ENCODE data around the gene SPAG4. TPM values are rescaled to one million over a fixed set of nuclear protein-coding genes. Genes with fewer than 3 reads are reported as not detected.

The SPAG4 gene
- 1.6 and 2.4 TPM in 2 replicates for total RNA-seq (ENCODE audit: low replicate concordance)
- long read RNA-seq, partial matches to known transcripts: 1 of 1 reads
- long read RNA-seq, other reads (novel, unspliced or antisense): 0 of 1 reads

- H3K4me3 Mint-ChIP-seq: peak within 1 kb of the TSS; percentile 91
- peak within 1 kb of the TSS; percentile 93 for H3K27ac Mint-ChIP-seq
- no peaks in the 10 kb centered on the region for H3K9me3 Mint-ChIP-seq
- H3K27me3 Mint-ChIP-seq: peaks cover 4% of the 10 kb centered on the region
- no peak for TF ChIP-seq CTCF (conservative IDR thresholded peaks at IDR 0.05)
- H3K36me3 Mint-ChIP-seq: no peaks in the 10 kb centered on the region
- DNase-seq (ENCODE audit: extremely low spot score, unreplicated experiment): peak; percentile 99
- H3K4me1 Mint-ChIP-seq (ENCODE audit: unreplicated experiment): peaks cover 5% of the 10 kb centered on the region
These were observed at the start of gene SPAG4 for GRCh38 chr20:35615667-35616464. Gene SPAG4 (plus strand): TSS chr20:35615829. CDS start chr20:35616004, 175 bp downstream.

- DNase-seq (ENCODE audit: extremely low spot score, unreplicated experiment): no peak
- Mint-ChIP-seq H3K27ac (no peak overlapping the region), H3K27me3 (no peaks in the 10 kb centered on the region), H3K4me1 (ENCODE audit: unreplicated experiment) (no peaks in the 10 kb centered on the region), H3K9me3 (no peaks in the 10 kb centered on the region), H3K36me3 (no peaks in the 10 kb centered on the region), H3K4me3 (no peak overlapping the region)
- TF ChIP-seq CTCF (conservative IDR thresholded peaks at IDR 0.05): peak; percentile 47
These were observed 47.0 kb upstream of the SPAG4 start for GRCh38 chr20:35568645-35569044.

DNA sequence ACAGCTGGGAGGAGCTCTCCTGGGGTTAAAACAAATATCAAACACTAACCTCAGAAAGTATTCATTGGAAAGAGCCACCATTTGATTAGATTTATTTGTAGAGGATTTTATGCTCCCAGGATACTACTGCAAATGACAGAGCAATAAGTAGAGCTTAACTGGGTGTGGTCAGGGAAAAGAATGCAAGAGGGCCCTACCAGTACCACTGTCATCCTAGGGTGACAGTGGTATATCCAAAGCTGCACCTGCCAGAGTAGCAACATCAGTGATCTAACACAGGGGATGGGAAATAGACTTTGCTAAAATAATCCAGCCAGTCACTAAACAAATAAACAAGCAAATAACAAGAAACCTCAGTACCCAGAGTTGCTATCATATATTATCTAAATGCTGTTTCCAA, 44.1 kb upstream of the SPAG4 start:
- no peaks in the 10 kb centered on the region for H3K27me3 Mint-ChIP-seq
- H3K4me3 Mint-ChIP-seq: no peak overlapping the region
- H3K36me3 Mint-ChIP-seq: no peaks in the 10 kb centered on the region
- no peak for DNase-seq (ENCODE audit: extremely low spot score, unreplicated experiment)
- H3K4me1 Mint-ChIP-seq (ENCODE audit: unreplicated experiment): no peaks in the 10 kb centered on the region
- peaks cover 5% of the 10 kb centered on the region for H3K9me3 Mint-ChIP-seq
- no peak for TF ChIP-seq CTCF (conservative IDR thresholded peaks at IDR 0.05)
- peak overlapping the region; percentile 3 for H3K27ac Mint-ChIP-seq

DNA sequence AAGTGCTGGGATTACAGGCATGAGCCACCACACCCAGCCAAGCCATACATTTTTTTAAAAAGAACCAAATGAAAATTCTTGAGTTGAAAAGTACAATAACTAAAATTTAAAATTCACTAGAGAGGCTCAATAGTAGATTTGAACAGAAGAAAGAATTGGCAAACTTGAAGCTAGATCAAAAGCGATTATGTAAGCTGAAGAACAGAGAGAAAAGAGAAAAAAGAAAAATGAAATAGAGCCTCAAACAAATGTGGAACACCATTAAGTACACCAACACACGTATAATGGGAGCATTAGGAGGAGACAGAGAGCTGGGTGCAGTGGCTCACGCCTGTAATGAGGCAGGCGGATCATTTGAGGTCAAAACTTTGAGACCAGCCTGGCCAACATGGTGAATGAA, 42.8 kb upstream of the SPAG4 start:
- no peaks in the 10 kb centered on the region for H3K4me1 Mint-ChIP-seq (ENCODE audit: unreplicated experiment)
- H3K9me3 Mint-ChIP-seq: peaks cover 5% of the 10 kb centered on the region
- H3K36me3 Mint-ChIP-seq: no peaks in the 10 kb centered on the region
- no peaks in the 10 kb centered on the region for H3K27me3 Mint-ChIP-seq
- TF ChIP-seq CTCF (conservative IDR thresholded peaks at IDR 0.05): no peak
- no peak overlapping the region for H3K27ac Mint-ChIP-seq
- no peak overlapping the region for H3K4me3 Mint-ChIP-seq
- DNase-seq (ENCODE audit: extremely low spot score, unreplicated experiment): no peak

GRCh38 chr20:35575958-35576357, 39.7 kb upstream of the SPAG4 start:
- no peak for DNase-seq (ENCODE audit: extremely low spot score, unreplicated experiment)
- H3K27ac Mint-ChIP-seq: peak overlapping the region; percentile 71
- no peaks in the 10 kb centered on the region for H3K27me3 Mint-ChIP-seq
- H3K9me3 Mint-ChIP-seq: peaks cover 5% of the 10 kb centered on the region
- H3K36me3 Mint-ChIP-seq: no peaks in the 10 kb centered on the region
- TF ChIP-seq CTCF (conservative IDR thresholded peaks at IDR 0.05): no peak
- no peaks in the 10 kb centered on the region for H3K4me1 Mint-ChIP-seq (ENCODE audit: unreplicated experiment)
- H3K4me3 Mint-ChIP-seq: no peak overlapping the region
